ENCODE data around the gene TTLL5.

TTLL5 gene

DNA sequence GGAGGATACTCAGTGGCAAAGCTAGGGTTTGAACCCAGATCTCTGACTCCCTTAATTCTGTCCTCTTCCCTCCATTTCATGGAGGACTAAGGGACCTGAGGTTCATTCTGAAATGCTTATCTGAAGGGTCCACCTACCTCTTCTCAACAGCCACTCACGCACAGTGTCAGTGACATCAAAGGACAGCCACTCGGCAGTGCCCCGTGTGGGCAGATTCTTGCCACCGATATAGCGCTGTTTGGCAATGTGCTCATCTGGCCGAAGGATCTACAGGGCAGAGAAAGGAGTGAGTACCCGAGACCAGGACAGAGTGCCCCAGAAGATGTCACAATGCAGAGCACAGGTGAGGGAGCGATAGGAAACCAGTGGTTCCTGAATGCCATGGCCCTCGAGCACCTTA lies 309.9 kb downstream of the TTLL5 start:
- DNase-seq (ENCODE audit: low read depth), result no peak

DNA sequence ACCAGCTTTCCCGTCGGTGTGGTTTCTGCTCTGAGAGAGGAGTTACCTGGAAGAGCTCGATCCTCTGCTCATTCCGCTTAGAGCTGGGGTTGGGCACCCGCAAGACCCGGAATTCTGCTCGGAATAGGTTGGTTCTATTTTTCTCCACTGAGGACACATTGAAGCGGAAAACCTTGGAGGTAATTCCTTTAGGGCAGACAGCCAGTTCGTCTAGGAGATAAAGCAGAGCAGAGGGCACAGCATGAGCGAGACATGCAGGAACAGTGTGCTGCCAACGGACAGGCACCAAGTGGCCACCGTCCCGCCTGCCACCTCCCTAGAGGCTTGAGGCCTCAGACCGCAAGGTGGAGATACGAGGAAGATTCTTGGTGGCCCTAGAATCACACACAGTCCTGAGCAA lies 310.5 kb downstream of the TTLL5 start:
- no peak for DNase-seq (ENCODE audit: low read depth)

DNA sequence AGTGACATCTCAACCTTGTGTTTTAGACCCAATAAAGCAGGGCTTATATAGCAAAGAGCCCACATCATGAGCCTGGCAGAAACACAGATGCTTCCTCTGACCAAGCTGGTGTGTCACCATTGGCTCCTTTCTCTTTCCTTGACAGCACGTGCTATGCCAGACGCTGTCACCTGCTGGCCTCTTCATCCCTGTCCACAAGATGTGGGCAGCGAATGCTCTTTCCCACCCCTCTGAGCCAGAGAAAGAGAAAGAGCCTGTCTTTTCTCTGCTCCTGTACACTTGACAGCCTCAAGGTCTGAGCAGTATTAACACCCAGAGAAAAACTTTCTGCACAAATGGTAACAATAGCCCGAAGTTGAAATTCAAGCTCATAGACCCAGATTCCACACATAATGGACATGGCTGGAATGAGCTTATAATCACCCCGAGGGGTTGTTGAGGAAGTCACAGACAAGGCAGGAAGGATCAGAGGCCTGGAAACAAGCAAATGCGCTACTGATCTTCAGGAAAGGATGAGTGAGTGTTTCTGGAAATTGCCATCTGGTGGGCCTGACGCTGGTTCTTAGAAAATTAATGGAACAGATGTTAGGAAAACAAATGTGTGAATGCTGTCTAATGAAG lies 311.9 kb downstream of the TTLL5 start:
- DNase-seq (ENCODE audit: low read depth), result no peak

DNA sequence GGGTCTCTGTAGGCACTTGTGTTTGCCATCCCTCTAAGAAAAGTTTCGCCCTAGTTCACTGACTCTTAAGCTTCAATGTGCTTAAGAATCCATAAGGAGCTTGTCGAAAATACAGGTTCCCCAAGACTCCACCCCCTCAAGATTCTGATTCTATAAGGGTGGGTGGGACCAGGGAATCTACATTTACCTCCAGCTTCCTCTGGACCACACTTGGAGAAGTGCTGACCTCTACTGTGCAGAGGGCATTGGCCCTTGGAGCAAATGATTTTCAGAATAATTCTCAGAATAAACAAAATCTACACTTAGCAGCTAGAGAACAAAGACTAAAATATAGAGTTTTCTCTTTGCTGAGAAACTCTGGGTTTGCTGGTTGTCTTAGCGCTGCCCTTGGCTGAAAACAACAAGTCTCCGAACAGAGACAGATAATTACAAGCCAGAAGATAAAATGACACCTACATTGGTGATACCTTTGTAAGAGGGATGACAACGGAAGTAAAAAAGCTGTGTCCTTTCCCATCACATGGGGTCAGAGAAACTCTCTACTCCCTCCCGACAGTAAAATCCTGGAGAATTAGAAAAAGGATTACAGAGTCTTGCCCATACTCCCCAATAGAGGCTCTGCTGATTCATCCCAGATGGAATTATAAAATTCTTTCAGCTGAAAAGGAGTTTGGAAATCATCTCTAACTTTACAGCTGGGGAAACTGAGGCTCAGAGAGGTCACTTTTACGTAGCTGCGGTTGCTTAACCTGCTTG lies 316.0 kb downstream of the TTLL5 start:
- DNase-seq (ENCODE audit: low read depth), result no peak

DNA sequence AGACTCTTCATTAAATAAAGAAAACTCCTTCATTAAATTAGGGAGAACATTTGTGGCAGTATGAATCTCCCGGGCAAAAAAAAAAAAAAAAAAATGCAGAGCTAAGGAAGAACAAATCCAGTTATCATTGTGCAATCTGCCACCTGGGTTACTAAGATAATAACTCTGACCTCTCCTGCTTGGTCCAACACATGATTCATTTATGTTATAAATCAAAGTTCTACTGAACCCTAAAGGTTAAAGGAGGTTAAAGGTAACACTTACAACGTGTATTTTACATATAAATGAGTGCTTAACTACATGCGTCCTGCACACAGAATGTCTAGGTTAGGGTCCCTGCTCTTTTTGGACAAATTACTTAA lies 316.5 kb downstream of the TTLL5 start:
- DNase-seq (ENCODE audit: low read depth), result no peak

DNA sequence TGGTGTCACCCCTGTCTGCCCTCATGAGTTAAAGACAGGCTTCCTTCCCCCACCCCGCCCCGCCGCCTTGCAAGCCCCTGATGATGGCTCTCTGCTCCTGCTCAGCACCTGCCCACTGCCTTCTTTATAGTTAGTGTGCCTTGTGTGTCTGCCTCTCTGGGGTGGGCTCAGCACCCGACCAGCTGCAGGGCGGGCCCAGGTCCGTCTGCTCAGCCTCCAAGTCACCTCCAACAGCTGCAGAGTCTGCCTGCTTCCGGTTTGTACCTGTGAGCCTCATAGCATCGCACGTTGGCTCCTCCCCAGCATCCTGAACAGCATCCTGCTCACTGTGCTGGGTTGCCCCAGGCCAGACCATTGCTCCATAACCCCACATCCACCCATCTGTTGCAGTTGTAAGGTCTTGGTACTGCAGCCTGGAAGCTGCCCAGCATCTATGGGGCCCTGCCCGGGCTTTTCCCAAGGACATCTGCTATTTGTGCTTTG lies 317.2 kb downstream of the TTLL5 start:
- no peak for DNase-seq (ENCODE audit: low read depth)

DNA sequence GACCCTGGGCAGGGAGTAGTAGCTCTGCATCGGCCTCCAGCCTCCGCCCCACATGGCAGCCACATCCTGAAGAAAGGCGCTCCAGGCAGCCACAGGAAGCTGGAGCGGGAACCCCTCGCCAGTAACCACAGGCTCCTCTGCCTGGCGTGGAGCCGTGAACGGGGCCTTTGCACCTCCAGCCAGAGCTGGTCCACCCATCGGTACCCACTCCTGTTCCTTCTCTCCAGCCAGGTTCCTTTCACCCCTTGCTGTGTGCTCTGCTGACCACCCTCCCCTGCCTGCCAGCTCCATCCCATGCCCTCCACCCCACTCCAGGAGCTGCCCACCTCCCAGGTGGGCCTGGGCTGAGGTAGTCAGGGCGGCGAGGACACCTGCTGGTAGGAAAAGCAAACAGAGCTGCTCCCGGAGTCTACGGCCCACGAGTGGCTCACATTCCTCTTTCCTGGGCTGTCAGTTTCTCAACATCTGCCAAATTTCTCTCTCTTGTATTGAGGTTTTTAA lies 318.1 kb downstream of the TTLL5 start:
- DNase-seq (ENCODE audit: low read depth), result no peak

DNA sequence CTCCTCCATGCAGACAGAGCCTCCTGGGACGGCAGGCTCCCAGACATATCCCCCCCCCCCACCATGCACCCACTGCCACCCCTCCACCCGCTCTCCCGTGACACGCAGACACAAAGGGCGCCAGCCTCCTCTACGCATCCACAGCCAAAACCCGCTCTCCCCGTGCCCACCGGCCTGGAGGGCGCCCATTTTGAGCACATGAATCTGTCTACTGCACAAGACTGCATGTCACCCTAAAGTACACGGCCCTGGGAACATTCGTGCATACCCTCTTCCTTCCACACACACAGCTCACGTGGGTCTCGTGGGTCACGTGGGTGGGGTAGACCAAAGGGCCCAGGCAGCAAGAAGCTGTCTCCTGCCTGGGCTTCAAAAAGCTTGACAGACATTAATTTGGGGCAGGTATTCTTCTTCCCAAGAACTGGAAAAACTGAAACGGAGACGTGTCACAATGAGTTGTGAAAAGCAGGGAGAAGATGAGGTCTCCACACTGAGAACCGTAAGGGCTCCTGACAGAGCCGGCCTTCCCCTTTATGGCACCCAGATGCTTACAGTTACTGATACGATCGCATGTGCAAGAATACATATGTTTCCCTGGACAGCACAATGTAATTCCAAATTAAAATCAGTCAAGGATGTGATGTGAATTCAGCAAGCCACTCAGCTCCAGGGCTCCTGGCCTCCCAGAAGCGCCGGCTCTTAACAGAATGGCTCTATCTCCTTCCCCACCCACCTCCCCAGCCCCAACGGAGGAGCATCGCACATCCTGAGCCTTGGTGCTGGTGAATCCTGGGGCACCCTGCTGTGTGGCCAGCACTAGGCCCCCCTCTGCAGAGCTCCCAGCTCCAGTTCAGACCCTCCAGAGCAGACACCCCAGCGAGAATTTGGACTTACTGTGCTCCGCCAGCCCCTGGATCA lies 318.9 kb downstream of the TTLL5 start:
- DNase-seq (ENCODE audit: low read depth), result no peak

DNA sequence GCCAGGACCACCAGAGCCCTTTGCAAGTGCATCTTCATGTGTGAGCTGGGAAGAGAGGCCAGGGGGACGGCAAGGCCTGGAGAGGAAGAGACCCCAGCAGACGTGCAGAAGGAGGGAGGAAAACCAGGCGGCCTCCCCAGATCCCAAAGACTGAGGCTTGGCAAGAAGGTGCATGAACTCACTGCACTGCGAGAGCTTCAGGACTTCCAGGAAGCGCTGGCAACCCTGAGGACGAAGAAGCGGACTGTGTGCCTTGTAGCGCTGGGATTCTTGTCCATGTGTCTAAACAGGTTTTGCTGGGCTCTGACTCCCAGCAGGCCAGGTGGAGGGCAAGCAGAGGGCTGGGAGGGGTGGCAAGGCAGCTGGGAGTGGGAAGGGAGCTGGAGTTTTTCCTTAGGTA lies 319.8 kb downstream of the TTLL5 start:
- no peak for DNase-seq (ENCODE audit: low read depth)

DNA sequence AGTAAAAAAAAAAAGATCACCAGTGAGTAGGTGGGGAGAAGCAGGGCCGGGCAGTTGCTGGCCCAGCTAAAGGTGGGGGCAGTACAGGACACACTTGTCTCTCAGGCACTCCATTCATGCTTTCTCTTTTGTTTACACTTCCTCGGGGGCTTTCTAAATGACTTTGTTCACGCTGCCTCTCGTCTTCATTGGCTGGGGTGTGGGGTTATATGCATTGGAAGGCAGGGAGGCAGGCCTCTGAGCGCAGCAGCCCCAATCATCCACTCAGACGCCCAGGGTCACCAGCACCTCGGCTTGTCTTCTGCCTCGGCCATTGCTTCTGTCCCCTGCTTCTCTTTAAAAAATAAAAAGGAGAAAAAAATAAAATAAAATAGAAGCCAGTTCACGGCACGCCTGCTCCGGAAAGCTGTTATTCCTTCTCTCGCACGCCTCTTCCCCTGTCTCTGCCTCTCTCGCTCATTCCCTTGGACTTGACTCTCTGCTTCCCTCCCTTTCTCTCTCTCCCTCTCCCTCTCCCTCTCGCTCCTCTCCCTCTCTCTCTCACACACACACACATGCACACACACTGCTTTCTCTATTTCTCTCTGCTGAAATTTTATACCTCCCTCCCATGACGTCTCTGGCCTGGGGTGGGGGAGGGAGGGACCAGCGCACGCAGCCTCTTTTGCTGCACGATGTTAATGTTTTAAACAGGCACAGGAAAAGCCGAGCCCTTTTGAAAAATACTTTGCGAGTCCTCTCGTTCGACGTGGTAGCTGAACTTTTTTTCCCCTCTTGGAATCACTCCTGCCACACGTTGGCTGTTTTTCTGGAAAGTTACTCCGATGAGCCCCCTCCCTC lies 320.6 kb downstream of the TTLL5 start, which contains the start of gene TGFB3:
Gene TGFB3, minus strand, starts transcription at position 570 of the 840 bp plus-strand sequence. CDS start 1,102 bp downstream, outside the sequence.
- DNase-seq (ENCODE audit: low read depth), result no peak

DNA sequence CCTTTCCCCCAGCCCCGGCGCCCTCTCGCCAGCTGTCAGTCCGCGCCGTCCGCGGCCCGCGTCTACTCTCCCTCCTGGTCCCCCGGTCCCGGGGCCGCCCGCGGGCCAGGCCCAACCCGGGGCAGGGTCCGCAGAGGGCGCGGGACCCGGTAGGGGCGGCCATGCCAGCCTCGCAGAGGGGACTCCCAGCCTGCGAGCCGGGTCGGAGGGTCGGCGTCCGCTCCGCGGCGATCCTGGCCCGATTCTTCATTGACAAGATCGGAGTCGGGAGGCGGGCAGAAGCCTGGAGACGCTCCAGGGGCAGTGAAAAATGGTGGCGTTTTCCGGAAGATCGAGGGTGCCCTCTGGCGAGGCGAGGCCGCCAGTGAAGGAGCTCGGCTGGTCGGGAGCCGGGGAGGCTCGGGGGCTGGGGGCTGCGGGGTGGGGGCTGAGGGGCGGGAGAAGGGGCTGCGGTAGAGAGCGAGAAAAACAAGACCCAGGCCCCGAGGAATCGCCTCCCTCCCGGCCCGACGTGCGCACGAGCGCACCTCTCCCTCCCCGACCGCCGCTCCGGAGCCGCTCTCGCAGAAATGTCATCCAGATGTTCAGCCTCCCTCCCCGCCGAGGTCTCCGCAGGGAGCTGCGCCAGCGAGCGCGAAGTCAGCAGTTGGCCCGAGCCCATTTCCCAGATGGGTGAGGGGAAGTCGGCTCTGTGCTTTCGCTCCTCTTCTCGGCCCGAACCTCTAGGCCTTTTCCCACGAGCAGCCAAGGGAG lies 321.4 kb downstream of the TTLL5 start:
- DNase-seq (ENCODE audit: low read depth), result peak; percentile 61

DNA sequence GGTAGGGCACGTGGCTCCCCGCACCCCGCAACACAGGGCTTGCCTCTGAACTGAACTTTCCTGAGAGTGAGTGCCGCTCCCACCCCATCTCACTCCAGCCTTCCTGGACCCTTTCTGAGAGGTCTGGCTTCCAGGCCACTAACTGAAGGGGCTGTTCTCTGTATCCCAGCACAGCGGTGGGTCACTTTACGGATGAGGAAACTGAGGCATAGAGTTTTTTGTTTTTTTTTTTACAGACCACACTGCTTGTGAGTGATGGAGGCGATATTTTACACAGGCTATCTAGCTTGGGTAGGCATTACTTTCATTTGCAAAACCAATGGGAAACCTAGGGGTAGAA lies 321.9 kb downstream of the TTLL5 start:
- no peak for DNase-seq (ENCODE audit: low read depth)

DNA sequence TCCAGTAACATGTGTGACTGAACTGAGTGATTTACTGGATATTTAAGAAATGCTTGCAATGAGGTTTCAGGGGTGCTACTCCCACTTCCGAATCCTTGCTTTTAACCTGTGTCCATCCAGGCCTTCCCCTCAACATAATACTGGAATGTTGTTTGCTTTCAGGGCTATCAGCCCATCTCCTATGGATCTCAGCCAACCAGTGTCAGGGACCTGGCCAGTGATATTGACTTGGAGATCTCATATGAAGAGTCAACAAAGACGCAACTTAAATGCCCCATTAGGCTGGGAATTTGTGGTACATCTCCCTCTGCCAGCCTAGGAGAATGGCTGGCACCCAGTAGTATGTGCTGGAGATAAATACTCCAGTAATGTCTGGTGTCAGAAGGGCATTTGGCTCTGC lies 323.6 kb downstream of the TTLL5 start:
- no peak for DNase-seq (ENCODE audit: low read depth)

DNA sequence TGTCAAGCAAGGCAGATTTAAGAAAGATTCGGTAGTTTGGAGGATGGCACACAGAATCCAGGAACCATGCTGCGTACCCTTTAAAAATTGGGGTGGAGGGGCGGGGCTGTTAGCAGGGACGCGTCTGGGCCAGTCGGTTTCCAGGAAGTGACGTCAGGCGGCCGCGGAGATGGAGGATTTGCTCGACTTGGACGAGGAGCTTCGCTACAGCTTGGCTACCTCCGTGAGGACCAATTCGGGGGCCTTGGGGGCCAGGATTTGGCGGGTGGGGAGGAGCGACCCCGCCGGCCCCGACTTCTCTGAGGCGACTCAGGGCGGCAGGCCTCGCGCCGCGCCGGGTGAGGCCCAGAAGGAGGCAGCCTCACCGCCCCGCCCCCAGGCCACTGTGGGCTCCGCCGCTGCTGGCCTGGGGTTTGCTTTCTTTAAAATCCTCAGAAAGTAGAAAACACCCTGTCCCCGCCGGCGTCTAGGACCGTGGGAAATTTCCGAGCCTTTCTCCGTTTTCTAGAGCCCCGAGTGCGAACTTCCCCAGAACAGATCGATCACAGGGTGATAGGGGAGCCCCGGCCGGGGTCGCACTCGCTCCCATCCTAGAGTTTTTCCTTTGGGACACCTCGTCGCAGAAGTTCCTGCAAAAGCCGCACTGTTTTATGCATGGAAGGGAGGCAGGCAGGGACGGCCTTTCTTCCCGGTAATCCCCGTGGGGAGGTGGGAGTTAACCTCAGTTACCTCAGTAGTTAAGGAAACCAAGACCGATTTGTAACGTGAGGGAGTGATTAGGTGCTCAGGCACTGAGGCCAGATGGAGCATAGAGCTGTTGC lies 324.8 kb downstream of the TTLL5 start, which contains the start of gene IFT43:
Gene IFT43, plus strand, starts transcription at position 146 of the 821 bp plus-strand sequence. Its CDS starts 24 bp downstream, at position 170.
- DNase-seq (ENCODE audit: low read depth), result peak; percentile 92

DNA sequence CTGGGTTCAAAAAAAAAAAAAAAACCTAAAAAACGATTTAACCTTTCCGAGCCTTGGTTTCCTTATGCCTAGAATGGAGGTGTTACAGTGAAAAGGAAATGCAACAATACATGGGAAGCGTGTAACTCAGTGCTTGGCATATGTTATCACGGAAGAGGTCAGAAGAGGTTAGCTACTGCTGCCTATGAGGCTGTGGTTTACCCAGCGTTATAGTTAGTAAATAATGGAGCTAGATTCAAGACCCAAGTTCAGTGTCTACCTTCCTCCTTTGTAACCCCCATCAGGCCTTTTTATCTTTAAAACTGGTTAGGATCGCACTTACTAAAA lies 325.4 kb downstream of the TTLL5 start:
- DNase-seq (ENCODE audit: low read depth), result no peak

DNA sequence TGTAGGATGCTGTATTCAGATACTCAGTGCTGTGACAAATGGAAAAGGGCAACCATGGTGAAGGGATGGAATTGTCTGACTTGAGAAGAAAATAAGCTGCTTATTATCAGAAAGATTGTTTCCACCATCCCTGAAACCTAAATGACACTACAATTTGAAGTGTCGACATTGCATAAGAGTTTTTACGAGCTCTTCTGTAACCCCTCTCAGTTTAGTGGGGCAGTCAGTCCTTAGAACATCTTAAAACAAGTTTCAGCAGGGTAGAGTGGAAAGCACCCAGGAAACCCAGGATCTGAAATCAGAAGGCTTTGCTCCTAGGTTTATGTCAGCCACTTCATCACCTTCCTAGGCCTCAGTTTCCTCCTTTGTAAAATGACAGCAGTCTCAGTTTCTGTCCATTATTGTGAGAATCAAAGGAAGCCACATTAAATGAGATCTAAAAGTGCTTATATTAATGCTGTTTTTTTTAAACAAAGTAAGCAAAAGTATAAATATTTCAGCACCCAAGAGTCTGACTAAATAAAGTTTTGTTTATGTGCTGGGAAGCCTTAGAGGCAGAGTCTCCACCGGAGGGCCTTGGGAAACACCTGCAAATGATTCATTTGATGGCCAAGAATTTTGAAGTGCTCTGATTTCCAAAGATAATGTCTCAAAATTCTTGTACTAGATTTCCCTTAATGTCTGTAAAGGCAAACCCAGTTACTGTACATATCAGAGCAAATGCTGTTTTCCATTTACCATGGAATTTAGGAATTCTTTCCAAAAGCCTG lies 326.3 kb downstream of the TTLL5 start:
- DNase-seq (ENCODE audit: low read depth), result no peak

DNA sequence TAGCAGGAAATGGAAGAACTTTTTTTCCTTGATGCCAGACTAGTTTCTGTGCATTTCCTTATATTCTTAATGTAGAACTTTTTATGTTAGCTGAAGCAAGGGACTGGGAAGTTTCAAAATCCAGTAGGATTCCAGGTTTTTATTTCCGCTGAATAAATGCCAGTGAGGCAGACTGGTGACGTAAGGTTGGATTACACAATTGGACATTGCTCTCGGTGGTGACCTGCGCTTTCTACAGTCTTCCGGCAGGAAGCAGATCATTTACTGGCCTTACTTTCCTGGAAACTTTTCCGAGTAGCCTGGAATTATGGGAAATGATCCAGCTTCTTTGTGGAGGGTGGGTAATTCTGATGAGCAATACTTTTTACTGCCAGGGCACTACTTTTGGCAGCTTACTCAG lies 328.1 kb downstream of the TTLL5 start:
- no peak for DNase-seq (ENCODE audit: low read depth)

DNA sequence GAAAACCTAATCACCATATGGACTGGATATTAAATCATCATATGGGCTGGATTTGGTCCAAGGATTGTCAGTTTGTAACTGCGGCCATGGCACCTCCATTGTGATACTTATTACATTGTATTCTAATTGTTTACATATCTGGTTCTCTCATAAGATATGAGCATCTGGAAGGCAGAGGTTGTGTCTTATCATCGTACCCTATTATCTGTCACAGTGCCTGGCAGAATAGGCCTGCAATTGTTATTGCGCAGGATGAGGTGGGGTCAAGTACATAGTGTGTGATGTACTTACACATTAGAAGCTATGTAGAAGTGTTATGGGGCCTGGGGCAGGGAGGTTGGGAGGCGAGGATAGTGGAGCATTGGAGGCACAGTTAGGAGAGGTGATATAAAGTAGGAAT lies 329.3 kb downstream of the TTLL5 start:
- DNase-seq (ENCODE audit: low read depth), result no peak

DNA sequence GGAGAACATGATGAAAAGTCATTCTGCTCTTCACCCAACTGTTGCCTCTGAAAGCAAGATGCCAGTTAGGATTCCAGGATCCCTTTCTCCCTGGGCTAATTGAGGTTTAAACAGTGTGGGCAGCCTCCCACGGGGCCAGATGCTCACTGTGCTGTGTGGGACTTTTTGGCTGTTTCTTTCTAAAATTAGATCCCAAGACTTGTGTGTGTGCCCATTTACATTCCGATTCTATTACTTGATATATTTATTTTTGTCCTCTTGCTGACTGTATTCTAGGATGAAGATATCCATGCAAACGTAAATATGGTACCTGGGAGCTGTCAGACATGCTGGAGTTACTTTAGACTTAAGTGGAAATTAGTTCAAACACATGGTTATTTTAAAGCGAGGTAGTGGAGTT lies 330.7 kb downstream of the TTLL5 start:
- DNase-seq (ENCODE audit: low read depth), result no peak

Data from stimulated activated CD8-positive, alpha-beta memory T cell treated with anti-CD3 and anti-CD28 coated beads, Interleukin-12 subunit alpha, Interleukin-12 subunit beta, amount 100 ng/mL, for 1 hour (primary cell).